ENCODE results near the gene IL6ST.

IL6ST gene

GRCh38 chr5:56012281-56012963 is 17.7 kb upstream of the IL6ST start:
- Histone ChIP-seq H3K9ac (peak overlapping the region; percentile 41; the same call in 1 of the 2 replicates), H3K4me3 (IDR thresholded peaks at IDR 0.05; ENCODE audit: insufficient read depth, low read depth, low read length) (no peak overlapping the region), H3K27ac (peak overlapping the region; percentile 83), H4K20me1 (ENCODE audit: insufficient read depth) (no peaks in the 10 kb centered on the region), H3K79me2 (ENCODE audit: insufficient read depth, low read depth) (no peaks in the 10 kb centered on the region), H3K4me1 (ENCODE audit: low read depth, poor library complexity, severe bottlenecking) (peaks cover 68% of the 10 kb centered on the region), H3K36me3 (ENCODE audit: insufficient read depth) (no peaks in the 10 kb centered on the region), H3K27me3 (ENCODE audit: insufficient read depth, low read depth) (no peaks in the 10 kb centered on the region), H3K4me2 (peak overlapping the region; percentile 49), H2AFZ (ENCODE audit: low read depth) (peak overlapping the region; percentile 40)
- TF ChIP-seq CTCF (conservative IDR thresholded peaks at IDR 0.05; ENCODE audit: low read depth, low read length): no peak

GRCh38 chr5:56011835-56012234 is 17.1 kb upstream of the IL6ST start:
- Histone ChIP-seq H3K4me1 (ENCODE audit: low read depth, poor library complexity, severe bottlenecking) (peaks cover 69% of the 10 kb centered on the region), H3K9ac (peak overlapping the region; percentile 41; the same call in 1 of the 2 replicates), H2AFZ (ENCODE audit: low read depth) (peak overlapping the region; percentile 40), H4K20me1 (ENCODE audit: insufficient read depth) (no peaks in the 10 kb centered on the region), H3K27ac (peak overlapping the region; percentile 83), H3K79me2 (ENCODE audit: insufficient read depth, low read depth) (no peaks in the 10 kb centered on the region), H3K27me3 (ENCODE audit: insufficient read depth, low read depth) (no peaks in the 10 kb centered on the region), H3K36me3 (ENCODE audit: insufficient read depth) (no peaks in the 10 kb centered on the region), H3K4me3 (IDR thresholded peaks at IDR 0.05; ENCODE audit: insufficient read depth, low read depth, low read length) (no peak overlapping the region), H3K4me2 (peak overlapping the region; percentile 49)
- no peak for TF ChIP-seq CTCF (conservative IDR thresholded peaks at IDR 0.05; ENCODE audit: low read depth, low read length)

- Histone ChIP-seq H3K36me3 (ENCODE audit: insufficient read depth) (no peaks in the 10 kb centered on the region), H3K4me1 (ENCODE audit: low read depth, poor library complexity, severe bottlenecking) (peaks cover 75% of the 10 kb centered on the region), H3K4me3 (IDR thresholded peaks at IDR 0.05; ENCODE audit: insufficient read depth, low read depth, low read length) (no peak overlapping the region), H4K20me1 (ENCODE audit: insufficient read depth) (no peaks in the 10 kb centered on the region), H3K79me2 (ENCODE audit: insufficient read depth, low read depth) (no peaks in the 10 kb centered on the region), H2AFZ (ENCODE audit: low read depth) (no peak overlapping the region), H3K27me3 (ENCODE audit: insufficient read depth, low read depth) (no peaks in the 10 kb centered on the region), H3K27ac (peak overlapping the region; percentile 83; the same call in 1 of the 2 replicates), H3K9ac (no peak overlapping the region), H3K4me2 (peak overlapping the region; percentile 5; the same call in 1 of the 2 replicates)
- TF ChIP-seq CTCF (conservative IDR thresholded peaks at IDR 0.05; ENCODE audit: low read depth, low read length): no peak
Observed at GRCh38 chr5:56010431-56010830, 15.7 kb upstream of the IL6ST start.

- Histone ChIP-seq H4K20me1 (ENCODE audit: insufficient read depth) (no peaks in the 10 kb centered on the region), H3K4me2 (no peak overlapping the region), H3K4me3 (IDR thresholded peaks at IDR 0.05; ENCODE audit: insufficient read depth, low read depth, low read length) (no peak overlapping the region), H3K27ac (no peak overlapping the region), H3K4me1 (ENCODE audit: low read depth, poor library complexity, severe bottlenecking) (peaks cover 68% of the 10 kb centered on the region), H3K36me3 (ENCODE audit: insufficient read depth) (no peaks in the 10 kb centered on the region), H3K27me3 (ENCODE audit: insufficient read depth, low read depth) (no peaks in the 10 kb centered on the region), H3K9ac (no peak overlapping the region), H2AFZ (ENCODE audit: low read depth) (no peak overlapping the region), H3K79me2 (ENCODE audit: insufficient read depth, low read depth) (no peaks in the 10 kb centered on the region)
- TF ChIP-seq CTCF (conservative IDR thresholded peaks at IDR 0.05; ENCODE audit: low read depth, low read length): no peak
Observed at GRCh38 chr5:56006600-56006999, 11.8 kb upstream of the IL6ST start.

Data from KMS-11 (cell line).